ENCODE results near the gene IL34. TPM values are rescaled to one million over a fixed set of nuclear protein-coding genes. Genes with fewer than 3 reads are reported as not detected.

IL34 gene
- total and polyA plus RNA-seq, 2 of the 13 experiments (the other 11 are each of a cell fraction or from before 2014, with no cell fraction given): 1.2 to 1.3 TPM

DNA sequence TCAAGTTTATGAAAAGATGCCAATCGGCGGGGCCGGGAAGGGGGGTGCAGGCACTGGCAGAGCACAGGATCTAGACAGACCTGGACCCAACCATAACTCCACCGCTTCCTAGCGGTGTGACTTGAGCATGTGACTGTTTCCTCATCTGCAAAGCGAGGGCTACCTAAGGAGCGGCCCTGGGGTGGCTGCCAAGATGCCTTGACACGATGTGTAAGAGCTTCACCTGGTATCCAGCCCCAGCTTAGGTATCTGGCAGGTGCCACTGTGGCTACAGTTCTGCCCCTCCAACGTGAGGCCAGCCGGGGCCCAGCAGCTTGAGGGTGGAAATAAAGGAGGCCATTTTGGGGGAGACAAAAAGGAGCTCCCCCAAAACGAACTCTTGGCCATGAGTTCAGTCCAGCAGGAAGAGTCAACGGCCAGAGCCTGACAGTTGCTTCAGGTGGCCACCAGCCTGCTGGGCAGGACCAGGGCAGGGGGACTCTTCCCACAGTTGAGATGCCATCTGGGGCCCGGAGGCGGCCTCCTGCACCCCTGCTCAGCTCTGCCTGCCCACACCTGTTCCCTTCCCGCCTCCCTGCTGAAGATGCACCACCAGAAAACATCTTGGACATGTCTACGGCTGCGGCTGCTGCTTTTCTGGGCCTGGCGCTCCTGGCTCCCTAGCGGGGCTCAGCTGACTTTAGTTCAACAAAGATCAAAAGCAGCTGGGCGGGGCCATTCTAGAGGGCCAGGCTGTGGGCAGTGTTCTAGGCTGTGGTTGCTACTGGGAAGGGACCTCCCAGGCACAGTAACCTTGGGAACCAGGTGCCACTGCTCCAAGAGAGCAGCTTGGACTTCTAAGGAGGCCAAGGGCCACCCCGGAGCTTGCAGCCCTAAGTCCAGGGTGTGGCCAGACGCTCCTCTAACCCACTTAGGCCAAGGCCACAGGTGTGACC, 42.9 kb downstream of the IL34 start (continued):
- TF ChIP-seq RFXANK (CRISPR knock-in tag; IDR thresholded peaks at IDR 0.05) (no peak; the same call in 1 of the 2 replicates), PCBP2 (optimal IDR thresholded peaks at IDR 0.05; ENCODE audit: low read depth, low read length, poor library complexity, severe bottlenecking) (no peak), ZNF75D (CRISPR knock-in tag; IDR thresholded peaks at IDR 0.05; ENCODE audit: borderline replicate concordance) (no peak), ZNF17 (CRISPR knock-in tag; IDR thresholded peaks at IDR 0.05) (no peak), HOXA5 (CRISPR knock-in tag; IDR thresholded peaks at IDR 0.05) (no peak), ZNF891 (CRISPR knock-in tag; IDR thresholded peaks at IDR 0.05) (peak; percentile 76), HNF1B (CRISPR knock-in tag; IDR thresholded peaks at IDR 0.05) (peak; percentile 67; the same call in 1 of the 2 replicates), MTF2 (CRISPR knock-in tag; IDR thresholded peaks at IDR 0.05; ENCODE audit: borderline replicate concordance) (no peak), SRSF4 (IDR thresholded peaks at IDR 0.05; ENCODE audit: low read depth, low read length, poor library complexity, severe bottlenecking) (no peak), ZNF549 (CRISPR knock-in tag; IDR thresholded peaks at IDR 0.05) (no peak), REPIN1 (CRISPR knock-in tag; IDR thresholded peaks at IDR 0.05; ENCODE audit: borderline replicate concordance, low read depth) (no peak), ZNF44 (CRISPR knock-in tag; IDR thresholded peaks at IDR 0.05) (no peak), HOXD1 (CRISPR knock-in tag; IDR thresholded peaks at IDR 0.05) (peak; percentile 56; the same call in 1 of the 2 replicates), ZNF761 (CRISPR knock-in tag; conservative IDR thresholded peaks at IDR 0.05) (no peak), ZFAT (CRISPR knock-in tag; conservative IDR thresholded peaks at IDR 0.05) (no peak), ZNF644 (CRISPR knock-in tag; IDR thresholded peaks at IDR 0.05; ENCODE audit: low read depth) (no peak), SYNCRIP (IDR thresholded peaks at IDR 0.05; ENCODE audit: insufficient read depth, low read depth, low read length) (no peak), ZBTB7B (CRISPR knock-in tag; IDR thresholded peaks at IDR 0.05) (peak; percentile 49; the same call in 1 of the 2 replicates)
- TF ChIP-seq, protein P1, sequence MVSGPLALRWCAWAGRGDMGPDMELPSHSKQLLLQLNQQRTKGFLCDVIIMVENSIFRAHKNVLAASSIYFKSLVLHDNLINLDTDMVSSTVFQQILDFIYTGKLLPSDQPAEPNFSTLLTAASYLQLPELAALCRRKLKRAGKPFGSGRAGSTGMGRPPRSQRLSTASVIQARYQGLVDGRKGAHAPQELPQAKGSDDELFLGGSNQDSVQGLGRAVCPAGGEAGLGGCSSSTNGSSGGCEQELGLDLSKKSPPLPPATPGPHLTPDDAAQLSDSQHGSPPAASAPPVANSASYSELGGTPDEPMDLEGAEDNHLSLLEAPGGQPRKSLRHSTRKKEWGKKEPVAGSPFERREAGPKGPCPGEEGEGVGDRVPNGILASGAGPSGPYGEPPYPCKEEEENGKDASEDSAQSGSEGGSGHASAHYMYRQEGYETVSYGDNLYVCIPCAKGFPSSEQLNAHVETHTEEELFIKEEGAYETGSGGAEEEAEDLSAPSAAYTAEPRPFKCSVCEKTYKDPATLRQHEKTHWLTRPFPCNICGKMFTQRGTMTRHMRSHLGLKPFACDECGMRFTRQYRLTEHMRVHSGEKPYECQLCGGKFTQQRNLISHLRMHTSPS (CRISPR knock-in tag; IDR thresholded peaks at IDR 0.05; ENCODE audit: low read depth): peak; percentile 72
- TF ChIP-seq, protein P2, sequence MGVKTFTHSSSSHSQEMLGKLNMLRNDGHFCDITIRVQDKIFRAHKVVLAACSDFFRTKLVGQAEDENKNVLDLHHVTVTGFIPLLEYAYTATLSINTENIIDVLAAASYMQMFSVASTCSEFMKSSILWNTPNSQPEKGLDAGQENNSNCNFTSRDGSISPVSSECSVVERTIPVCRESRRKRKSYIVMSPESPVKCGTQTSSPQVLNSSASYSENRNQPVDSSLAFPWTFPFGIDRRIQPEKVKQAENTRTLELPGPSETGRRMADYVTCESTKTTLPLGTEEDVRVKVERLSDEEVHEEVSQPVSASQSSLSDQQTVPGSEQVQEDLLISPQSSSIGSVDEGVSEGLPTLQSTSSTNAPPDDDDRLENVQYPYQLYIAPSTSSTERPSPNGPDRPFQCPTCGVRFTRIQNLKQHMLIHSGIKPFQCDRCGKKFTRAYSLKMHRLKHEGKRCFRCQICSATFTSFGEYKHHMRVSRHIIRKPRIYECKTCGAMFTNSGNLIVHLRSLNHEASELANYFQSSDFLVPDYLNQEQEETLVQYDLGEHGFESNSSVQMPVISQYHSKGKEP (CRISPR knock-in tag; IDR thresholded peaks at IDR 0.05): no peak
- TF ChIP-seq, protein P3, sequence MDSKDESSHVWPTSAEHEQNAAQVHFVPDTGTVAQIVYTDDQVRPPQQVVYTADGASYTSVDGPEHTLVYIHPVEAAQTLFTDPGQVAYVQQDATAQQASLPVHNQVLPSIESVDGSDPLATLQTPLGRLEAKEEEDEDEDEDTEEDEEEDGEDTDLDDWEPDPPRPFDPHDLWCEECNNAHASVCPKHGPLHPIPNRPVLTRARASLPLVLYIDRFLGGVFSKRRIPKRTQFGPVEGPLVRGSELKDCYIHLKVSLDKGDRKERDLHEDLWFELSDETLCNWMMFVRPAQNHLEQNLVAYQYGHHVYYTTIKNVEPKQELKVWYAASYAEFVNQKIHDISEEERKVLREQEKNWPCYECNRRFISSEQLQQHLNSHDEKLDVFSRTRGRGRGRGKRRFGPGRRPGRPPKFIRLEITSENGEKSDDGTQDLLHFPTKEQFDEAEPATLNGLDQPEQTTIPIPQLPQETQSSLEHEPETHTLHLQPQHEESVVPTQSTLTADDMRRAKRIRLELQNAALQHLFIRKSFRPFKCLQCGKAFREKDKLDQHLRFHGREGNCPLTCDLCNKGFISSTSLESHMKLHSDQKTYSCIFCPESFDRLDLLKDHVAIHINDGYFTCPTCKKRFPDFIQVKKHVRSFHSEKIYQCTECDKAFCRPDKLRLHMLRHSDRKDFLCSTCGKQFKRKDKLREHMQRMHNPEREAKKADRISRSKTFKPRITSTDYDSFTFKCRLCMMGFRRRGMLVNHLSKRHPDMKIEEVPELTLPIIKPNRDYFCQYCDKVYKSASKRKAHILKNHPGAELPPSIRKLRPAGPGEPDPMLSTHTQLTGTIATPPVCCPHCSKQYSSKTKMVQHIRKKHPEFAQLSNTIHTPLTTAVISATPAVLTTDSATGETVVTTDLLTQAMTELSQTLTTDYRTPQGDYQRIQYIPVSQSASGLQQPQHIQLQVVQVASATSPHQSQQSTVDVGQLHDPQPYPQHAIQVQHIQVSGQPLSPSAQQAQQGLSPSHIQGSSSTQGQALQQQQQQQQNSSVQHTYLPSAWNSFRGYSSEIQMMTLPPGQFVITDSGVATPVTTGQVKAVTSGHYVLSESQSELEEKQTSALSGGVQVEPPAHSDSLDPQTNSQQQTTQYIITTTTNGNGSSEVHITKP (CRISPR knock-in tag; IDR thresholded peaks at IDR 0.05; ENCODE audit: low read depth): no peak
